GM23248 (cell line): ENCODE measurements around the gene PTMA. TPM values are rescaled to one million over a fixed set of nuclear protein-coding genes. Genes with fewer than 3 reads are reported as not detected.
A peak's percentile ranks its signal among the peaks of the same experiment; 100 is the strongest.

Source experiments
- DNase-seq: peaks from one replicate; pipeline ENCODE4 v3.0.0-alpha.2; 2015
- H2AFZ ChIP-seq: fragments of 200-600 bp; sonication (generic); 2 replicates; pipeline ENCODE4 v1.6.1; 2016; ENCODE audit warnings: antibody characterized with exemption
- H3F3A ChIP-seq: fragments of 200-600 bp; sonication (generic); 2 replicates; pipeline ENCODE4 v1.6.1; 2016; ENCODE audit warnings: mild to moderate bottlenecking, antibody characterized with exemption, mixed run types; ENCODE audit not compliant: insufficient read depth
- H3K27ac ChIP-seq: fragments of 200-600 bp; sonication (generic); 2 replicates; pipeline ENCODE4 v1.5.1; 2016; ENCODE audit warnings: mild to moderate bottlenecking
- H3K27me3 ChIP-seq: fragments of 200-600 bp; sonication (generic); replicated peaks from 2 replicates; pipeline ENCODE4 v1.6.1; 2016; ENCODE audit warnings: mild to moderate bottlenecking; ENCODE audit not compliant: insufficient read depth
- H3K36me3 ChIP-seq: fragments of 200-600 bp; sonication (generic); 2 replicates; pipeline ENCODE4 v1.6.1; 2016; ENCODE audit warnings: low read depth, mild to moderate bottlenecking
- H3K4me1 ChIP-seq: fragments of 200-600 bp; sonication (generic); 2 replicates; pipeline ENCODE4 v1.6.1; 2016; ENCODE audit warnings: mild to moderate bottlenecking; ENCODE audit not compliant: insufficient read depth
- H3K4me2 ChIP-seq: fragments of 200-600 bp; sonication (generic); one replicate; pipeline ENCODE4 v1.6.1; 2016; ENCODE audit warnings: mild to moderate bottlenecking; ENCODE audit not compliant: unreplicated experiment
- H3K4me3 ChIP-seq: fragments of 200-600 bp; sonication (generic); 2 replicates; pipeline ENCODE4 v1.5.1; 2016; ENCODE audit warnings: mild to moderate bottlenecking
- H3K79me2 ChIP-seq: fragments of 200-600 bp; sonication (generic); 2 replicates; pipeline ENCODE4 v1.6.1; 2016; ENCODE audit warnings: mild to moderate bottlenecking; ENCODE audit not compliant: insufficient read depth
- H3K9ac ChIP-seq: fragments of 200-600 bp; sonication (generic); 2 replicates; pipeline ENCODE4 v1.6.1; 2016; ENCODE audit warnings: mild to moderate bottlenecking
- H3K9me2 ChIP-seq: fragments of 200-600 bp; sonication (generic); 2 replicates; pipeline ENCODE4 v1.6.1; 2016; ENCODE audit warnings: mixed run types, mild to moderate bottlenecking, moderate library complexity; ENCODE audit not compliant: insufficient read depth
- H3K9me3 ChIP-seq: fragments of 200-600 bp; sonication (generic); one replicate; pipeline ENCODE4 v1.6.1; 2017; ENCODE audit warnings: low read depth
- H4K20me1 ChIP-seq: fragments of 200-600 bp; sonication (generic); 2 replicates; pipeline ENCODE4 v1.6.0; 2016; ENCODE audit not compliant: insufficient read depth
- EZH2 ChIP-seq: fragments of 200-600 bp; sonication (generic); IDR thresholded peaks from 2 replicates; pipeline ENCODE4 v1.6.1; 2018; ENCODE audit warnings: antibody characterized with exemption, mild to moderate bottlenecking; ENCODE audit not compliant: insufficient read depth, poor library complexity, severe bottlenecking
- EZH2phosphoT487 ChIP-seq: fragments of 200-600 bp; sonication (generic); IDR thresholded peaks from 2 replicates; pipeline ENCODE4 v1.6.1; 2018; ENCODE audit warnings: antibody characterized with exemption, moderate library complexity, mild to moderate bottlenecking, low read depth; ENCODE audit not compliant: insufficient read depth
- WGBS, 2 experiments: methylation state at CpG; one replicate each; pipeline ENCODE4 v1.1.6; 2015 to 2017; ENCODE audit warnings: low lambda C conversion rate in 2 of 2, low coverage in 1 of 2; ENCODE audit errors: missing lambda C conversion rate in 2 of 2; 5-methylcytosine and 5-hydroxymethylcytosine counted together
- in situ Hi-C: fragments of 300-500 bp; cut with MboI; formaldehyde crosslinking; loops from 2 replicates; pipeline ENCODE4 v1.15.0; 2020
- polyA plus RNA-seq: library from polyadenylated mRNA; unstranded; fragments of >200 nt; fragmentation: Nextera tagmentation; extraction: Ambion mirVana; gene quantifications from 2 replicates; pipeline ENCODE4 v1.2.1, GENCODE V29; 2016
- total RNA-seq: library from RNA; depleted of rRNA; stranded (reverse); fragments of >200 nt; shearing (Covaris generic); gene quantifications from 2 replicates; pipeline ENCODE4 v1.2.3, GENCODE V29; 2014

PTMA gene
- total and polyA plus RNA-seq, 2 experiments from 2014 or later, result 318 to 570 TPM

DNA sequence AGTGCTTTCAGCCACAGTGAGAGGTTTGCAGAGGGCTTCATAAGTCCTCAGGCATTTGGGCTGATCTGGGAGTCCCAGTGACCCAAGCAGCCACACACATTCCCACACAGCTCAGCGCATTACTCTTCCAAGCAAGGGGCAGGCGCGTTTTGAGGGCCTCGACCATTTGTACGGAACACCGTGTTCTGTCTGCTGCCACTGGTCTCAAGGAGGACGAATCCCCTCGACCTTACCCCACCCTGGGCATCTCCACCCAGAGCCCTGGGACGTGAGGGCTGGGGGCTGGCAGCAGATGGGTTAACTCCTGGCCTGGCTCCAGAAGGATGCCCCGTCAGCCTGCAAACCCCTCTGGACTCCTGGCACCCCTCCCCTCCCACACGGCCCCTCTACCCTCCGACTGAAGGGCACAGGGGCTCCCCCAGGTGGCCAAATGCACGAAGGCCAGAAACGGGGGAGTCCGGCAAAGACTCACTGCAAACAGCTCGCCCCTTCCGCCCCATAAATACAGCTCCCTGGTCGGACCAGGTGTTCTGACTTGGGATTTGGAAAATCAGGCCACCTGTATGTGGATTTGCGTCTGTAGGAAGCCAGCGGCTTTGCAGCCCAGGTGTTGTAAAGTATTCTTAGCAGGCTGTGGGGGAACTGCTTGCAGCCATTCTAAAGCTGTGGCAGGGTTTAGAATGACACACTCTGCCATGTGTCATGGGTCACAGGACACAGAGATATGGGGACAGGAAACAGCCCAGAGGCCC is 33.6 kb upstream of the PTMA start:
- TF ChIP-seq EZH2, result no peak
- TF ChIP-seq EZH2phosphoT487, result no peak
- H3K4me3 ChIP-seq, result no peak overlapping the region
- H3K79me2 ChIP-seq, result no peaks in the 10 kb centered on the region
- peak overlapping the region; percentile 43; the same call in 1 of the 2 replicates for H3K9ac ChIP-seq
- H3K4me1 ChIP-seq, result no peaks in the 10 kb centered on the region
- DNase-seq, result peak; percentile 73
- H3K27me3 ChIP-seq, result no peaks in the 10 kb centered on the region
- no peaks in the 10 kb centered on the region for H3K9me2 ChIP-seq
- H4K20me1 ChIP-seq, result no peaks in the 10 kb centered on the region
- peak overlapping the region; percentile 77 for H2AFZ ChIP-seq
- no peak overlapping the region for H3K27ac ChIP-seq
- H3F3A ChIP-seq, result peaks cover 7% of the 10 kb centered on the region; the same call in 1 of the 2 replicates
- in situ Hi-C loops, result loop anchor here (5.0 kb wide), 1 partner anchor 43 kb away; no protein-coding TSS in a partner anchor
- 13 to 19% methylated on average over 20 of the region's 20 CpGs for WGBS, 2 experiments
- H3K4me2 ChIP-seq, result peak overlapping the region; percentile 16
- no peaks in the 10 kb centered on the region for H3K9me3 ChIP-seq
- H3K36me3 ChIP-seq, result no peaks in the 10 kb centered on the region

- H3K9me3 ChIP-seq, result no peaks in the 10 kb centered on the region
- no peaks in the 10 kb centered on the region for H3K79me2 ChIP-seq
- in situ Hi-C loops, result loop anchor here (5.0 kb wide), 1 partner anchor 41 kb away; no protein-coding TSS in a partner anchor
- H3K4me3 ChIP-seq, result no peak overlapping the region
- TF ChIP-seq EZH2phosphoT487 (no peak), EZH2 (no peak)
- H3K36me3 ChIP-seq, result no peaks in the 10 kb centered on the region
- H3K27me3 ChIP-seq, result no peaks in the 10 kb centered on the region
- no peak overlapping the region for H3K4me2 ChIP-seq
- H4K20me1 ChIP-seq, result no peaks in the 10 kb centered on the region
- H2AFZ ChIP-seq, result no peak overlapping the region
- 87 to 89% methylated on average over 6 of the region's 6 CpGs for WGBS, 2 experiments
- H3K27ac ChIP-seq, result no peak overlapping the region
- H3K4me1 ChIP-seq, result no peaks in the 10 kb centered on the region
- no peaks in the 10 kb centered on the region for H3K9me2 ChIP-seq
- peaks cover 7% of the 10 kb centered on the region; the same call in 1 of the 2 replicates for H3F3A ChIP-seq
- DNase-seq, result no peak
- H3K9ac ChIP-seq, result no peak overlapping the region
These were observed 32.1 kb upstream of the PTMA start for GRCh38 chr2:231676243-231676642.

DNA sequence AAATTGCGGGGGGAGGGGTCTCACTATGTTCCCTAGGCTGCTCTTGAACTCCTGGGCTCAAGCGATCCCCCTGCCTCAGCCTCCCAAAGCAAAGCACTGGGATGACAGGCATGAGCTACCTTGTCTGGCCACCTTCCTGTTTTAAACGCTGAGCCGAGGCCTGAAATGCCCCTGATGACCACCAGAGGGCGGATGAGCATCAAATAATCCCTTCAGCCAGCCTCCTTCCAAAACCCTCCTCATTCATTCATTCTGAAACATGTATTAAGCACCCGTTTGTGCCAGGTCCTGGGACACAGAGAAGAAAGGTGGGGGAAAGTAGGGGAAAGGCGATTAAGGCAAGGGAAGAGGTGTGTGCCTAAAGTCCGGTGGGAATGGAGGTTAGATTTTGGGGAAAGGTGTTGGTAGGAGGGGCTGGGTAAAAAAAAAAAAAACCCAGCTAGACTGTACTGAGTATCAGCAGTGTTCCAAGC is 30.7 kb upstream of the PTMA start:
- DNase-seq, result peak; percentile 85
- Histone ChIP-seq H3F3A (peaks cover 13% of the 10 kb centered on the region; the same call in 1 of the 2 replicates), H3K9ac (no peak overlapping the region), H3K4me1 (0 out of 2 replicates have a peak, but pooled peaks cover 2% of the 10 kb centered on the region), H3K4me2 (no peak overlapping the region), H3K4me3 (no peak overlapping the region), H3K36me3 (no peaks in the 10 kb centered on the region), H2AFZ (no peak overlapping the region), H4K20me1 (no peaks in the 10 kb centered on the region), H3K27me3 (no peaks in the 10 kb centered on the region), H3K9me3 (no peaks in the 10 kb centered on the region), H3K79me2 (no peaks in the 10 kb centered on the region), H3K27ac (no peak overlapping the region), H3K9me2 (no peaks in the 10 kb centered on the region)
- TF ChIP-seq EZH2phosphoT487 (no peak), EZH2 (no peak)
- WGBS, 2 experiments, result 0 to 4% methylated on average over 8 of the region's 8 CpGs
- in situ Hi-C loops, result loop anchor here (5.0 kb wide), 1 partner anchor 40 kb away; no protein-coding TSS in a partner anchor

DNA sequence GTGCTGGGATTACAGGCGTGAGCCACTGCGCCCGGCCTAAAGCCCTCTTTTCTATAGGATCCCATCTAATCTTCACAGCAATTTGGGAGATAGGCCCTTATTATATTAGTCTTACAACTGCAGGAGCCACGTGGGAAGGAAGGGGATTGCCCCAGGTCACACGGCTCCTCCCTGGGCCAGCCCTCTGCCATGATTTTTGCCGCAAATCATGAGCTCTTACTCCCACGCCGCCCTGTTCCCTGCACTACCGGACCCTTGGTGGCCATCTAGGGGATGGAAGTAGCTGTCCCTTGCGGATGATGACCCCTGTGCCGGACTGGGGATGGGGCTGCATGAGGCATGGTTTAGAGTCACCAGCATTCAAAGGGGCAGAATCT is 28.4 kb upstream of the PTMA start:
- Histone ChIP-seq H3K4me3 (no peak overlapping the region), H3F3A (peaks cover 9% of the 10 kb centered on the region; the same call in 1 of the 2 replicates), H4K20me1 (no peaks in the 10 kb centered on the region), H3K9me3 (no peaks in the 10 kb centered on the region), H2AFZ (no peak overlapping the region), H3K36me3 (no peaks in the 10 kb centered on the region), H3K9me2 (no peaks in the 10 kb centered on the region), H3K9ac (no peak overlapping the region), H3K27ac (no peak overlapping the region), H3K79me2 (no peaks in the 10 kb centered on the region), H3K4me2 (no peak overlapping the region), H3K4me1 (0 out of 2 replicates have a peak, but pooled peaks cover 2% of the 10 kb centered on the region), H3K27me3 (no peaks in the 10 kb centered on the region)
- no peak for DNase-seq
- in situ Hi-C loops, result loop anchor here (5.0 kb wide), 1 partner anchor 37 kb away; no protein-coding TSS in a partner anchor
- WGBS, 2 experiments, result 96 to 99% methylated on average over 11 of the region's 11 CpGs
- TF ChIP-seq EZH2, result no peak
- no peak for TF ChIP-seq EZH2phosphoT487
